Smooth muscle cell (in vitro differentiated cells): ENCODE results near the gene RGS14. TPM values are rescaled to one million over a fixed set of nuclear protein-coding genes. Genes with fewer than 3 reads are reported as not detected.

Source experiments
- DNase-seq: peaks from one replicate; lab custom pipeline; 2025; ENCODE audit not compliant: unreplicated experiment; lab: John Stamatoyannopoulos, UW
- H2AFZ ChIP-seq: fragments of 200-600 bp; sonication (generic); 2 replicates; pipeline ENCODE4 v1.6.0; 2016; ENCODE audit warnings: antibody characterized with exemption, low read depth, mild to moderate bottlenecking
- H3F3A ChIP-seq: fragments of 200-600 bp; sonication (generic); 2 replicates; pipeline ENCODE4 v1.6.0; 2017; ENCODE audit warnings: antibody characterized with exemption, low read depth
- H3K27ac ChIP-seq: fragments of 200-600 bp; sonication (generic); 2 replicates; pipeline ENCODE4 v1.5.1; 2016; ENCODE audit warnings: low read depth, mild to moderate bottlenecking
- H3K27me3 ChIP-seq: fragments of 200-600 bp; sonication (generic); 2 replicates; pipeline ENCODE4 v1.6.1; 2016; ENCODE audit warnings: low read depth, mild to moderate bottlenecking
- H3K36me3 ChIP-seq: fragments of 200-600 bp; sonication (generic); 2 replicates; pipeline ENCODE4 v1.5.1; 2016; ENCODE audit warnings: low read depth
- H3K4me1 ChIP-seq: fragments of 200-600 bp; sonication (generic); 2 replicates; pipeline ENCODE4 v1.5.1; 2016; ENCODE audit warnings: low read depth
- H3K4me2 ChIP-seq: fragments of 200-600 bp; sonication (generic); 2 replicates; pipeline ENCODE4 v1.6.0; 2016; ENCODE audit warnings: mild to moderate bottlenecking
- H3K4me3 ChIP-seq: fragments of 200-600 bp; sonication (generic); 2 replicates; pipeline ENCODE4 v1.5.1; 2016; ENCODE audit warnings: mild to moderate bottlenecking
- H3K79me2 ChIP-seq: fragments of 200-600 bp; sonication (generic); 2 replicates; pipeline ENCODE4 v1.6.0; 2016; ENCODE audit warnings: low read depth, mild to moderate bottlenecking
- H3K9ac ChIP-seq: fragments of 200-600 bp; sonication (generic); 2 replicates; pipeline ENCODE4 v1.6.0; 2016; ENCODE audit warnings: low read depth
- H3K9me3 ChIP-seq: fragments of 200-600 bp; sonication (generic); replicated peaks from 2 replicates; pipeline ENCODE4 v1.5.1; 2016; ENCODE audit warnings: low read depth
- H4K20me1 ChIP-seq: fragments of 200-600 bp; sonication (generic); 2 replicates; pipeline ENCODE4 v1.6.0; 2016; ENCODE audit warnings: low read depth
- WGBS: methylation state at CpG from one replicate; pipeline ENCODE4 v1.1.7; 2016; ENCODE audit warnings: low lambda C conversion rate; 5-methylcytosine and 5-hydroxymethylcytosine counted together
- polyA plus RNA-seq: library from polyadenylated mRNA; unstranded; fragments of >200 nt; fragmentation: Nextera tagmentation; extraction: Ambion mirVana; gene quantifications from 2 replicates; pipeline ENCODE4 v1.2.1, GENCODE V29; 2016
- total RNA-seq: library from RNA; depleted of rRNA; stranded (reverse); fragments of >200 nt; gene quantifications from 2 replicates; pipeline ENCODE4 v1.2.3, GENCODE V29; 2014
- TF ChIP-seq, protein P1 (sequence below): fragments of 200-600 bp; sonication (generic); IDR thresholded peaks from 2 replicates; pipeline ENCODE4 v1.5.1; 2017; ENCODE audit warnings: borderline replicate concordance, mild to moderate bottlenecking, antibody characterized with exemption; ENCODE audit not compliant: insufficient read depth, poor library complexity, severe bottlenecking

Gene RGS14
- total and polyA plus RNA-seq, 2 experiments from 2014 or later = 6.0 to 23.3 TPM

DNA sequence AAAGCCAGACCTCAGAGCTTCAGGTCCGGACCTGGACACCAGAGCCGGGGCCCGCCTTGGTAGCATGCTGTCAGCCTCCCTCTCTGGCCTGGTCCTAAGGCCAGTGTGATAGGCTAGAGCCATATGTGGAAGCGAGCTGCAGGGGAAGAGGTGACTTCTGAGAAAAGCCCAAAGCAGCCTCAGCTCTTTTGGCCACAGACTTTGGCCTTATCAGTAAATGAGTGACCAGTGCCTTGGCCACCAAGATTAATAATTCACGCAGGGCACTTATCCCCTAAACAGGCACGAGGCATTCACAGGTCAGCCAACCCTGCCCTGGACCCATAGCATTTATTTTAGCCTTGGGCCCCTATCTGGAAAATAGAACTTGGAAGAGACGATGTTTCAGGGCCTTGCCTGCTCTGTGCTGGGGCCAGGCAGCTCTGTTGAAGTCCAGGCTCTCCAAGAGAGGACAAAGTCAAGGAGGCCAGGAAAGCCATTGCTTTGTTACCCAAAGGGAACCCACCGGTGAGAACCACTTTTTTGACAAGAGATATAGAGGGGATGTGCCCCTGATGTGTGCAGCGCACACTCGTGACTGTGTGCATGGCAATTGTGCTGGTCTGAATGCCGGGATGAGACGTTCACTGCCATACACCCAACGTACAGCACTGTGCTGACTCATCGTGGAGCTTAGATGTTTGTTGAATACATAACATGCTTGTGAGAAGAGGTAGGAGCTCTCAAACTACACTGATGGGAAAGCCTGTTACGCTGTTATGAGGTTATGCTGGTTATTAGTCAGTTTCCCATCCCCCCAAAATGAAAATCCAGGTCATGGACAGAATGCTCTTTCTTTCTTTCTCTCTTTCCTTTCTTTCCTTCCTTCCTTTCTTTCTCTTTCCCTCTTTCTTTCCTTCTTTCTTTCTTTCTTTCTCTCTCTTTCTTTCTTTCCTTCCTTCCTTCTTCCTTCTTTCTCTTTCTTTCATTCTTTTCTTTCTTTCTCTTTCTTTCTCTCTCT is 21.5 kb downstream of the RGS14 start:
- Histone ChIP-seq H3K27ac (peak overlapping the region; percentile 67), H3F3A (no peaks in the 10 kb centered on the region), H3K4me3 (no peak overlapping the region), H2AFZ (peak overlapping the region; percentile 69), H4K20me1 (no peaks in the 10 kb centered on the region), H3K27me3 (no peaks in the 10 kb centered on the region), H3K79me2 (no peaks in the 10 kb centered on the region), H3K4me1 (no peaks in the 10 kb centered on the region), H3K4me2 (peak overlapping the region; percentile 37), H3K9ac (no peak overlapping the region), H3K9me3 (no peaks in the 10 kb centered on the region), H3K36me3 (no peaks in the 10 kb centered on the region)
- WGBS = 58% methylated on average over 15 of the region's 15 CpGs
- TF ChIP-seq, protein P1, sequence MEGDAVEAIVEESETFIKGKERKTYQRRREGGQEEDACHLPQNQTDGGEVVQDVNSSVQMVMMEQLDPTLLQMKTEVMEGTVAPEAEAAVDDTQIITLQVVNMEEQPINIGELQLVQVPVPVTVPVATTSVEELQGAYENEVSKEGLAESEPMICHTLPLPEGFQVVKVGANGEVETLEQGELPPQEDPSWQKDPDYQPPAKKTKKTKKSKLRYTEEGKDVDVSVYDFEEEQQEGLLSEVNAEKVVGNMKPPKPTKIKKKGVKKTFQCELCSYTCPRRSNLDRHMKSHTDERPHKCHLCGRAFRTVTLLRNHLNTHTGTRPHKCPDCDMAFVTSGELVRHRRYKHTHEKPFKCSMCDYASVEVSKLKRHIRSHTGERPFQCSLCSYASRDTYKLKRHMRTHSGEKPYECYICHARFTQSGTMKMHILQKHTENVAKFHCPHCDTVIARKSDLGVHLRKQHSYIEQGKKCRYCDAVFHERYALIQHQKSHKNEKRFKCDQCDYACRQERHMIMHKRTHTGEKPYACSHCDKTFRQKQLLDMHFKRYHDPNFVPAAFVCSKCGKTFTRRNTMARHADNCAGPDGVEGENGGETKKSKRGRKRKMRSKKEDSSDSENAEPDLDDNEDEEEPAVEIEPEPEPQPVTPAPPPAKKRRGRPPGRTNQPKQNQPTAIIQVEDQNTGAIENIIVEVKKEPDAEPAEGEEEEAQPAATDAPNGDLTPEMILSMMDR = no peak
- DNase-seq = no peak

DNA sequence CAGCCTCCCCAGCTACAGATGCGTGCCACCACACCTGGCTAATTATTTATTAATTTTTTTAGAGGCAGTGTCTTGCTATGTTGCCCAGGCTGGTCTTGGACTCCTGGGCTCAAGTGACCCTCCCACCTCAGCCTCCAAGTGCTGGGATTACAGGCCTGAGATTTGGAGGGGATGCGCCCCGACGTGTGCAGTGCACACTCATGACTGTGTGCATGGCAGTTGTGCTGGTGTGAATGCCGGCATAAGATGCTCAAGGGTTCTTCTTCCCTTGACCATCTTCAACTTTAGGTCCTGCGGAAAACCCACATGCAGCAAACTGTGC is 23.0 kb downstream of the RGS14 start:
- no peak overlapping the region for H3K4me2 ChIP-seq
- H3K79me2 ChIP-seq = no peaks in the 10 kb centered on the region
- no peak overlapping the region for H3K27ac ChIP-seq
- no peaks in the 10 kb centered on the region for H3F3A ChIP-seq
- no peaks in the 10 kb centered on the region for H3K4me1 ChIP-seq
- no peak overlapping the region for H3K9ac ChIP-seq
- H3K36me3 ChIP-seq = no peaks in the 10 kb centered on the region
- TF ChIP-seq, protein P1 = no peak
- no peaks in the 10 kb centered on the region for H4K20me1 ChIP-seq
- 95% methylated on average over 6 of the region's 6 CpGs for WGBS
- no peak overlapping the region for H2AFZ ChIP-seq
- DNase-seq = no peak
- no peaks in the 10 kb centered on the region for H3K9me3 ChIP-seq
- no peaks in the 10 kb centered on the region for H3K27me3 ChIP-seq
- no peak overlapping the region for H3K4me3 ChIP-seq

DNA sequence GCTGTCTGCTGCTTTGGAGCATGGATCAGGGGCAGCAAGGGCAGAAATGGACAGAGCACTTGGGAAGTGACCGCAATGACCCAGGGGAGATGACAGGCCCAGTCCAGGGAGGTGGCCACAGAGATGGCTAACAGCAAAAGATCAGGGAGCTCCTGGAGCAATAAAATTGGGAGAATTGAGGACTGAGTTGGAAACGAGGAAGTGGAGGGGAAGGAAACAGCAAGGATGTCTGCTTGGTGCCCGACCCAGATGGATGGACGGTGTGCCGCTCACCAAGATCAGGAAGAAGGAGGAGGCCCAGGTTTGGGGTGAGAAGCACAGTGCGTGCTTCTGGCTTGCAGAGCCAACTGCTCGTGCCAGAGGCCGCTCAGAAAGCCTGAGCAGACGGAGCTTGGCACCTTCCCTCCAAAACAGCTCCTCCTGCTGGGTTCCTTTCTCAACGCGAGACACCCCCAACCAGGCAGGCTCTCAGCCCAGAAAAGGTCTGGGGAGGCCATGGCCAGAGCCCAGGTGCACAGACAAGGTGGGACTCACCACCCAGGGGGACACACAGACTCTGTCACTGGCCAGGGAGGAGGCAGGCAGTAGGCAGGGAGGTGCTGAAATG is 24.8 kb downstream of the RGS14 start:
- DNase-seq = no peak
- WGBS = 70% methylated on average over 11 of the region's 11 CpGs

More for the DNA sequence above, 24.8 kb downstream of the RGS14 start:
- Histone ChIP-seq H3K36me3 (no peaks in the 10 kb centered on the region), H3K4me1 (no peaks in the 10 kb centered on the region), H3K27me3 (no peaks in the 10 kb centered on the region), H3K9ac (no peak overlapping the region), H3K4me3 (no peak overlapping the region), H3F3A (no peaks in the 10 kb centered on the region), H4K20me1 (no peaks in the 10 kb centered on the region), H3K79me2 (no peaks in the 10 kb centered on the region), H3K27ac (no peak overlapping the region), H2AFZ (no peak overlapping the region), H3K9me3 (no peaks in the 10 kb centered on the region), H3K4me2 (no peak overlapping the region)
- TF ChIP-seq, protein P1 = no peak
